Activated naive CD8-positive, alpha-beta T cell treated with anti-CD3 and anti-CD28 coated beads, Interleukin-2, amount 50 U/mL, for 24 hours (primary cell): Measurements from ENCODE around the gene RASA4.
"Not testable (repeated sequence)": the region's sequence is repeated elsewhere in the genome, so short reads cannot be mapped to it uniquely, and the experiment has no call there.

ENCODE experiments used
- ATAC-seq: fragments of 150-1000 bp; cut with Tn5 transposase; one replicate; pipeline ENCODE4 v1.10.0; 2021
- DNase-seq: peaks from one replicate; pipeline ENCODE4 v3.0.0; 2021
- H3K27ac Mint-ChIP-seq: one replicate; pipeline ENCODE4 v1.8.0; 2021; ENCODE audit warnings: mild to moderate bottlenecking, mixed read lengths
- H3K27me3 Mint-ChIP-seq: one replicate; pipeline ENCODE4 v1.8.0; 2021; ENCODE audit warnings: mixed read lengths
- H3K36me3 Mint-ChIP-seq: one replicate; pipeline ENCODE4 v1.8.0; 2021; ENCODE audit warnings: low read depth, mixed read lengths
- H3K4me1 Mint-ChIP-seq: one replicate; pipeline ENCODE4 v1.8.0; 2021; ENCODE audit warnings: mixed read lengths
- H3K4me3 Mint-ChIP-seq: one replicate; pipeline ENCODE4 v1.8.0; 2021; ENCODE audit warnings: mild to moderate bottlenecking, moderate library complexity, mixed read lengths
- H3K9me3 Mint-ChIP-seq: one replicate; pipeline ENCODE4 v1.8.0; 2021; ENCODE audit warnings: mixed read lengths

Gene RASA4

GRCh38 chr7:102616507-102617125, at the start of gene RASA4:
RASA4 (minus strand) TSS chr7:102616756; CDS start chr7:102616689, 67 bp downstream.
- peak; percentile 40 for DNase-seq
- not testable (repeated sequence) for H3K4me3 Mint-ChIP-seq, H3K27me3 Mint-ChIP-seq, H3K27ac Mint-ChIP-seq, H3K36me3 Mint-ChIP-seq, H3K4me1 Mint-ChIP-seq, H3K9me3 Mint-ChIP-seq
- ATAC-seq: peak; percentile 80

- not testable (repeated sequence) for ATAC-seq, H3K36me3 Mint-ChIP-seq, H3K9me3 Mint-ChIP-seq, H3K27me3 Mint-ChIP-seq, DNase-seq, H3K4me1 Mint-ChIP-seq, H3K27ac Mint-ChIP-seq, H3K4me3 Mint-ChIP-seq
Observed at GRCh38 chr7:102664765-102665164, 48.2 kb upstream of the RASA4 start.

GRCh38 chr7:102649924-102650323, 33.4 kb upstream of the RASA4 start, which contains the start of gene SPDYE2B:
SPDYE2B (plus strand) TSS chr7:102650319; CDS start chr7:102652349, 2,030 bp downstream.
- H3K27ac Mint-ChIP-seq, H3K9me3 Mint-ChIP-seq, DNase-seq, ATAC-seq, H3K36me3 Mint-ChIP-seq, H3K4me3 Mint-ChIP-seq, H3K4me1 Mint-ChIP-seq, H3K27me3 Mint-ChIP-seq: not testable (repeated sequence)

GRCh38 chr7:102647813-102648212, 31.3 kb upstream of the RASA4 start:
- not testable (repeated sequence) for H3K36me3 Mint-ChIP-seq, H3K4me3 Mint-ChIP-seq, H3K27me3 Mint-ChIP-seq, H3K4me1 Mint-ChIP-seq, H3K9me3 Mint-ChIP-seq, DNase-seq, ATAC-seq, H3K27ac Mint-ChIP-seq

GRCh38 chr7:102643404-102643803, 26.8 kb upstream of the RASA4 start:
- H3K27ac Mint-ChIP-seq, ATAC-seq, H3K9me3 Mint-ChIP-seq, H3K4me1 Mint-ChIP-seq, H3K27me3 Mint-ChIP-seq, H3K4me3 Mint-ChIP-seq, H3K36me3 Mint-ChIP-seq, DNase-seq: not testable (repeated sequence)

GRCh38 chr7:102642691-102643090, 26.1 kb upstream of the RASA4 start, which contains the start of gene UPK3BL1:
UPK3BL1 (minus strand) TSS chr7:102642791; CDS start chr7:102642741, 50 bp downstream.
- H3K27ac Mint-ChIP-seq, H3K27me3 Mint-ChIP-seq, H3K4me1 Mint-ChIP-seq, DNase-seq, ATAC-seq, H3K36me3 Mint-ChIP-seq, H3K4me3 Mint-ChIP-seq, H3K9me3 Mint-ChIP-seq: not testable (repeated sequence)

- not testable (repeated sequence) for H3K9me3 Mint-ChIP-seq, DNase-seq, H3K27me3 Mint-ChIP-seq, H3K27ac Mint-ChIP-seq, ATAC-seq, H3K36me3 Mint-ChIP-seq, H3K4me3 Mint-ChIP-seq, H3K4me1 Mint-ChIP-seq
Observed at GRCh38 chr7:102638848-102639247, 22.3 kb upstream of the RASA4 start.

- not testable (repeated sequence) for DNase-seq, H3K36me3 Mint-ChIP-seq, H3K27ac Mint-ChIP-seq, H3K4me1 Mint-ChIP-seq, H3K4me3 Mint-ChIP-seq, H3K9me3 Mint-ChIP-seq, H3K27me3 Mint-ChIP-seq, ATAC-seq
Observed at GRCh38 chr7:102636956-102637355, 20.4 kb upstream of the RASA4 start.

- H3K27ac Mint-ChIP-seq, H3K9me3 Mint-ChIP-seq, H3K27me3 Mint-ChIP-seq, H3K4me1 Mint-ChIP-seq, H3K36me3 Mint-ChIP-seq, DNase-seq, ATAC-seq, H3K4me3 Mint-ChIP-seq: not testable (repeated sequence)
Observed at GRCh38 chr7:102635354-102635753, 18.8 kb upstream of the RASA4 start.

GRCh38 chr7:102634299-102634698, 17.7 kb upstream of the RASA4 start:
- H3K36me3 Mint-ChIP-seq, H3K27me3 Mint-ChIP-seq, H3K4me1 Mint-ChIP-seq, H3K27ac Mint-ChIP-seq, H3K9me3 Mint-ChIP-seq, ATAC-seq, DNase-seq, H3K4me3 Mint-ChIP-seq: not testable (repeated sequence)

- H3K9me3 Mint-ChIP-seq, H3K27me3 Mint-ChIP-seq, H3K27ac Mint-ChIP-seq, ATAC-seq, H3K4me1 Mint-ChIP-seq, H3K36me3 Mint-ChIP-seq, DNase-seq, H3K4me3 Mint-ChIP-seq: not testable (repeated sequence)
Observed at GRCh38 chr7:102630622-102631021, 14.1 kb upstream of the RASA4 start.

- not testable (repeated sequence) for H3K9me3 Mint-ChIP-seq, H3K4me3 Mint-ChIP-seq, H3K27me3 Mint-ChIP-seq, H3K36me3 Mint-ChIP-seq, H3K27ac Mint-ChIP-seq, H3K4me1 Mint-ChIP-seq, ATAC-seq, DNase-seq
Observed at GRCh38 chr7:102627271-102627904, 10.8 kb upstream of the RASA4 start.

GRCh38 chr7:102618122-102618521, 1.6 kb upstream of the RASA4 start:
- not testable (repeated sequence) for H3K36me3 Mint-ChIP-seq, H3K4me3 Mint-ChIP-seq, H3K27ac Mint-ChIP-seq, H3K4me1 Mint-ChIP-seq, H3K9me3 Mint-ChIP-seq, DNase-seq, H3K27me3 Mint-ChIP-seq, ATAC-seq

GRCh38 chr7:102615930-102616329, 626 bp downstream of the RASA4 start:
- H3K27ac Mint-ChIP-seq, H3K9me3 Mint-ChIP-seq, H3K27me3 Mint-ChIP-seq, H3K4me1 Mint-ChIP-seq, H3K4me3 Mint-ChIP-seq, DNase-seq, H3K36me3 Mint-ChIP-seq: not testable (repeated sequence)
- ATAC-seq: peak; percentile 23

- H3K36me3 Mint-ChIP-seq, H3K27me3 Mint-ChIP-seq, H3K9me3 Mint-ChIP-seq, DNase-seq, H3K4me3 Mint-ChIP-seq, ATAC-seq, H3K4me1 Mint-ChIP-seq, H3K27ac Mint-ChIP-seq: not testable (repeated sequence)
Observed at GRCh38 chr7:102614873-102615272, 1.7 kb downstream of the RASA4 start.
